Colonic mucosa (tissue), 4 donors: ENCODE measurements around the gene GPS1. TPM values are rescaled to one million over a fixed set of nuclear protein-coding genes. Genes with fewer than 3 reads are reported as not detected.
A peak's percentile ranks its signal among the peaks of the same experiment; 100 is the strongest.

Source experiments
- DNase-seq: peaks from one replicate; pipeline ENCODE4 v3.0.0-alpha.2; 2020
- H3K27ac ChIP-seq: fragments of 200-600 bp; one replicate; pipeline ENCODE4 v1.8.0; 2021
- H3K27me3 ChIP-seq: fragments of 200-600 bp; one replicate; pipeline ENCODE4 v1.8.0; 2021
- H3K36me3 ChIP-seq: fragments of 200-600 bp; one replicate; pipeline ENCODE4 v1.8.0; 2021
- H3K4me1 ChIP-seq: fragments of 200-600 bp; one replicate; pipeline ENCODE4 v1.8.0; 2021; ENCODE audit warnings: mild to moderate bottlenecking
- H3K4me3 ChIP-seq: fragments of 200-600 bp; one replicate; pipeline ENCODE4 v1.8.0; 2021
- H3K9ac ChIP-seq, 2 donors: one replicate each; pipeline ENCODE4 v1.7.0; 2013; ENCODE audit warnings: control low read depth in 2 of 2, low read depth in 2 of 2, low read length in 2 of 2
- H3K9me3 ChIP-seq: fragments of 200-600 bp; one replicate; pipeline ENCODE4 v1.8.0; 2021
- intact Hi-C: fragments of 100-400 bp; cut with DNase I; formaldehyde crosslinking; loops from one replicate; pipeline ENCODE4 v1.14.1; 2022
- total RNA-seq, 2 donors: library from RNA; stranded (reverse); fragmentation: NEBNext Ultra II Directional in 1 of 2; extraction: Animal tissue kit (Norgen Biotek cat#: 25700) in 1 of 2; gene quantifications; one replicate each; pipeline ENCODE4 v1.2.1, GENCODE V29; 2021
- TF ChIP-seq, protein P1 (sequence below): fragments of 200-600 bp; IDR thresholded peaks from one replicate; pipeline ENCODE4 v1.8.0; 2022; ENCODE audit warnings: antibody characterized with exemption, mild to moderate bottlenecking
- donor health status: healthy.
- donor health status: DM: no; HTN: no; CAD: no.
- donor health status: DM: no; HTN: no; CAD: no.

The GPS1 gene
- total RNA-seq, 2 donors from 2014 or later: 70.8 to 129 TPM

DNA sequence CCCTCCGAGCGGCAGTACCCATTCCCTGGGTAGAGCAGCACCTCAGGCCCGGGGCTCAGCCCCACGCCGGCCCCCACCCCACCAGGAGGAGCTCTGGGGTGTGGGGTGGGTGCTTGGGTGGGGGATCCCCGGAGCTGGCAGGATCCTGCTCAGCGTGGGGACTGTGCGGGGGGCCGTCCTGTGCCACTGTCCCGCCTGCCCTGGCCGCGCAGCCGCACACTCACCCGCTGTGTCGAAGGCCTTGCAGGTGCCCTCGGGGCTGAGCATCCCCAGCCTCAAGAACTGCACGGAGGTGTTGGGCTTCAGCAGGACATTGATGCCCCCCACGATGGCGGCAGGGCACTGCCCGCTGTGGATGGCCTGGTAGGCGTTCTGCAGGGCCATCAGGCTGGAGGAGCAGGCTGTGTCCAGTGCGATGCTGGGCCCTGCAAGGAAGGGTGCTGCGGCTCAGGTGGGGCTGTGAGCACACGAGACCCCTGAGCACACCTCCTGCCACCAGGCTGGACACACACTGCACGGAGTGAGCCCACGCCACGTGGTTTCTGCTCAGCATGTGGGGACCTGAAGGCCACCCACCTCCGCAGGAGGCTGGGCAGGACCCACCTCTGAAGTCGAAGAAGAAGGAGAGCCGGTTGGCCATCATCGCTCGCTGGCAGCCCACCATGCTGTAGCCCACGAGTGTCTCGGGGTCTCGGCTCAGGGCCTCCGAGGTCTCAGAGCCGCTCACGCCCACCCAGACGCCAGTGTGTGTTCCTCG, 41.5 kb downstream of the GPS1 start:
- intact Hi-C loops: no loop called here
- no peak overlapping the region for H3K4me3 ChIP-seq
- TF ChIP-seq, protein P1, sequence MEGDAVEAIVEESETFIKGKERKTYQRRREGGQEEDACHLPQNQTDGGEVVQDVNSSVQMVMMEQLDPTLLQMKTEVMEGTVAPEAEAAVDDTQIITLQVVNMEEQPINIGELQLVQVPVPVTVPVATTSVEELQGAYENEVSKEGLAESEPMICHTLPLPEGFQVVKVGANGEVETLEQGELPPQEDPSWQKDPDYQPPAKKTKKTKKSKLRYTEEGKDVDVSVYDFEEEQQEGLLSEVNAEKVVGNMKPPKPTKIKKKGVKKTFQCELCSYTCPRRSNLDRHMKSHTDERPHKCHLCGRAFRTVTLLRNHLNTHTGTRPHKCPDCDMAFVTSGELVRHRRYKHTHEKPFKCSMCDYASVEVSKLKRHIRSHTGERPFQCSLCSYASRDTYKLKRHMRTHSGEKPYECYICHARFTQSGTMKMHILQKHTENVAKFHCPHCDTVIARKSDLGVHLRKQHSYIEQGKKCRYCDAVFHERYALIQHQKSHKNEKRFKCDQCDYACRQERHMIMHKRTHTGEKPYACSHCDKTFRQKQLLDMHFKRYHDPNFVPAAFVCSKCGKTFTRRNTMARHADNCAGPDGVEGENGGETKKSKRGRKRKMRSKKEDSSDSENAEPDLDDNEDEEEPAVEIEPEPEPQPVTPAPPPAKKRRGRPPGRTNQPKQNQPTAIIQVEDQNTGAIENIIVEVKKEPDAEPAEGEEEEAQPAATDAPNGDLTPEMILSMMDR: no peak

DNA sequence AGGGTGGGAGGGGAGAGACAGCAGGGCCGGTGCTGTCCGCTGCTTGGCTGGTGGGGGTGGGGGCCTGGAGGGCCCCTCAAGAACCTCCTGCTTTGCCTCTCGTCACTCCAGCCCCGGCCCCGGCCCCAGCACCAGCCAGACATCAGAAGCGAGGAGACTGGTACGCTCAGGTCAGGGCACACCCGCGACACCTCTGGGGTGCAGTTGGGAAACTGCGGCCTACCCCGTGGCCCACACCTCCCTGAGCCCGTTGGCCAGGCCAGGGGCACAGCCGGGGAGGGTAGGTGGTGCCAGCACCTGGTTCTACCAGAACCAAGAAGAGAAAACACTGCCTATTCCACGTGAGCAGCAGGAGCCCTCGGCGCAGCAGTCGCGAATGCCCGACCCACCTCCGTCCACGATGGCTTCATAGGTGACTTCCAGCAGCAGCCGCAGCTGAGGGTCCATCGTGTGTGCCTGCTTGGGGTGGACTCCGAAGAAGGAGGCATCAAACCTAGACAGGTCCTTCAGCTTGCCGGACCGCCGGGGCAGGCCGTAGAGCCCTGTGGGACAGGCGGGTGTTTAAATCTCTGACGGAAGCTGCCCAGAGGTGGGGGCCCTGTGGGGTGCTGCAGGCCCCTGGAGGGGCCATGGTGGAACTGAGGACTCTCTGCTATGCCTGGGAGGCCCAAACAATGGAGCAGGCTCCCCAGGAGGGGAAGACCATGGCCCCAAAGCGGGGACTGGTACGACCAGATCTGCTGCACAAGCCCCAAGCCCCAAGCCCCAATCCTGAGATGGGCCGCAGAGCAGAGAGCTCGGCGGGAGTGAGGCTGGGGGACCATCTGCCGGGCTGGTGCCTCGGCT, 43.5 kb downstream of the GPS1 start:
- TF ChIP-seq, protein P1: no peak
- intact Hi-C loops: no loop called here
- Histone ChIP-seq H3K4me1 (peaks cover 21% of the 10 kb centered on the region), H3K27me3 (no peaks in the 10 kb centered on the region), H3K36me3 (peaks cover 30% of the 10 kb centered on the region), H3K4me3 (no peak overlapping the region), H3K9me3 (no peaks in the 10 kb centered on the region), H3K27ac (no peak overlapping the region), H3K9ac (no peak overlapping the region)
- no peak for DNase-seq

More for the DNA sequence above, 41.5 kb downstream of the GPS1 start:
- Histone ChIP-seq H3K9me3 (no peaks in the 10 kb centered on the region), H3K4me1 (peaks cover 11% of the 10 kb centered on the region), H3K9ac (no peak overlapping the region), H3K27me3 (no peaks in the 10 kb centered on the region), H3K36me3 (peaks cover 47% of the 10 kb centered on the region), H3K27ac (no peak overlapping the region)
- no peak for DNase-seq

DNA sequence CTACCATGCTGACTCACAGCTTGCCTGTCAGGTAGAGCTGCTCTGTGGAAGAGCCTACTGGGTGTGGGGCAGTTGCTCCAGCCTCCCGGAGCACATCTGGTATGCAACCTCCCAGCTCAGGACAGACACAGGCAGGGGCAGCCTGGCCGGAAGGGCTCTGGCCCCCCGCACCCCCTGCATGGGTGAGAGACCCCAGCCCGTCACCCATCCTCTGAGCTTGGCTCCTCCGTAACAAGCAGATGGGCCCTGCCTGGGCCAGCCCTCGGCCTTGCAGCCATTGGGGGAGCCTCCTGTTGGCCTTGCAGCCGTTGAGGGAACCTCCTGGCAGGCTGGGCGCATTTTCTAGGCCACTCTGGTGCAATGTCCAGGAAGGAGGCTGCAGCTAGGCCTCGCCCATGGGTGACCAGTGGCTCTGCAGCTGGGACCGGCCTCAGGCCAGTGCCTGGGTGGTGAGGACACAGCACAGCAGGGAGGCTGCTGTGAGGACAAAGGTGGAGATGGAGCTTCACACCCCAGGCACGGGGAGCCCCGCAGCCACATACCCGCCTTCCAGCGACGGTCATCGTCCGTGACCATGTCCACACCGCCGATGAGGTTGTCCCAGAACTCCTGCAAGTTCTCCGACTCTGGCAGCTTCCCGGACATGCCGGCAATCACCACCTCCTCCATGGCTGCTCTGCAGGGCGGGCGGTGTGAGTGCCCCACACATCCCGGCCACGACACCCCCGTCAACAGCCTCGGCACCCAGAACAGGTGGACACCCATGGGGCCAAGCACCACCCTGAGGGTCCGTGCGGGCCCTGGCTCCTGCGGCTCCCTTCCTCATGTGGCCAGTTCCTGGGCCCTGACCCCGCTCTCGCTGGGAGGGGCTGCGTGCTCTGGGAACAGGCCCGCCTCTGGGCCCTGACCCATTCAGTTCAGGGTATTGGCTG, 44.3 kb downstream of the GPS1 start:
- H3K4me1 ChIP-seq: peaks cover 23% of the 10 kb centered on the region
- intact Hi-C loops: no loop called here

DNA sequence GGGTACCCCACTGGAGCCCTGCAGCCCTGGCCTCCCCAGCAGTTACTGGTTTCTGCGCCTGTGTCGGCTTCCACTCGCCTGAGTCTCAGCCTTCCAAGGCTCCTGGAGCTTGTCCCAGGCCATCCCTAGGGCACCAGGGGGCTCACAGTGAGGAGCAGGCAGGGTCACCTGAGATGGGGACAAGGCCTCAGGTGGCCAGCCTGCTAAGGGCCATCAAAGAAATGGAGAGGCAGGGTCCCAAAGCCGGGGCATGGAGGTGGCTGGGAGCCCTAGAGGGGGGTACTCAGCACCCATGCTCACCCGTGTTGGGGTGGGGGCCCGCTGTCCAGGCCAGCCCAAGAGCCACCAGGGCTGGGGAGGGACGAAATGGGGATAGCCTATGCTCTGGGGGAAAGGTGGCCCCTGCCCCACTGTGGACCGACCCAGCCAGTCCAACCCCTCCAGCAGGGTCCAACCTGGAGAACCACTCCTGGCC, 45.0 kb downstream of the GPS1 start:
- H3K9ac ChIP-seq: peak overlapping the region; percentile 73 to 92
- H3K27ac ChIP-seq: peak overlapping the region; percentile 94
- H3K4me1 ChIP-seq: peaks cover 30% of the 10 kb centered on the region
- TF ChIP-seq, protein P1: no peak
- no peaks in the 10 kb centered on the region for H3K27me3 ChIP-seq
- H3K9me3 ChIP-seq: no peaks in the 10 kb centered on the region
- peak overlapping the region; percentile 97 for H3K4me3 ChIP-seq
- DNase-seq: no peak
- intact Hi-C loops: no loop called here
- H3K36me3 ChIP-seq: peaks cover 23% of the 10 kb centered on the region

More for the DNA sequence above, 44.3 kb downstream of the GPS1 start:
- no peaks in the 10 kb centered on the region for H3K9me3 ChIP-seq
- peaks cover 25% of the 10 kb centered on the region for H3K36me3 ChIP-seq
- peak overlapping the region; percentile 97 for H3K4me3 ChIP-seq
- TF ChIP-seq, protein P1: no peak
- no peak overlapping the region for H3K27ac ChIP-seq
- H3K9ac ChIP-seq: peak overlapping the region in 1 of 2 donors; percentile 92
- H3K27me3 ChIP-seq: no peaks in the 10 kb centered on the region
- no peak for DNase-seq
